Measurements from ENCODE around the gene TBCCD1.

DNA sequence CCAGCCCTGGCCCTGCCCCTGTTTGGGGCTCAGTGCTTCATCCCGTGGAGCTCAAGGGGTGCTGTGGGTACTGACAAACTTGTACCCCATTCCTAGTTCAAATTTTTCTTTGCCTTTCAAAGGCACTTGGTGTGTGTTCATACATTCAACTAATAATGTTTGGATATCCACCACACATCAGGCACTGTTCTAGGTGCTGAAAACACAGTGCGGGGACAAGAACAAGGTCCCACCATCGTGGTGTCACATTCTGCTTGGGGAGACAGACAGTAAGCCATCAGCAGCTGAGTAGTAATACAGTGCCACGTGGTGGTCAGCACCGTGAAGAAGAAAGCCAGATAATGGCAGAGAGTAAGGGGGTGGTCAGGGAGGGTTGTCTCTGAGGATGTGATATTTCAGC is 55.4 kb downstream of the TBCCD1 start:
- TF ChIP-seq, protein P1, sequence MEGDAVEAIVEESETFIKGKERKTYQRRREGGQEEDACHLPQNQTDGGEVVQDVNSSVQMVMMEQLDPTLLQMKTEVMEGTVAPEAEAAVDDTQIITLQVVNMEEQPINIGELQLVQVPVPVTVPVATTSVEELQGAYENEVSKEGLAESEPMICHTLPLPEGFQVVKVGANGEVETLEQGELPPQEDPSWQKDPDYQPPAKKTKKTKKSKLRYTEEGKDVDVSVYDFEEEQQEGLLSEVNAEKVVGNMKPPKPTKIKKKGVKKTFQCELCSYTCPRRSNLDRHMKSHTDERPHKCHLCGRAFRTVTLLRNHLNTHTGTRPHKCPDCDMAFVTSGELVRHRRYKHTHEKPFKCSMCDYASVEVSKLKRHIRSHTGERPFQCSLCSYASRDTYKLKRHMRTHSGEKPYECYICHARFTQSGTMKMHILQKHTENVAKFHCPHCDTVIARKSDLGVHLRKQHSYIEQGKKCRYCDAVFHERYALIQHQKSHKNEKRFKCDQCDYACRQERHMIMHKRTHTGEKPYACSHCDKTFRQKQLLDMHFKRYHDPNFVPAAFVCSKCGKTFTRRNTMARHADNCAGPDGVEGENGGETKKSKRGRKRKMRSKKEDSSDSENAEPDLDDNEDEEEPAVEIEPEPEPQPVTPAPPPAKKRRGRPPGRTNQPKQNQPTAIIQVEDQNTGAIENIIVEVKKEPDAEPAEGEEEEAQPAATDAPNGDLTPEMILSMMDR (conservative IDR thresholded peaks at IDR 0.05), result no peak
- no peak for TF ChIP-seq EZH2 (IDR thresholded peaks at IDR 0.05; ENCODE audit: low read depth)
